Gastroesophageal sphincter (tissue), 3 donors: ENCODE measurements around the gene FRMD3.

ENCODE experiments used
- CTCF ChIP-seq, 4 experiments: fragments of 200-600 bp in 2 of 4; fragments of 450-650 bp in 2 of 4; sonication (generic) in 1 of 4; IDR thresholded peaks; one replicate each; pipeline ENCODE4 v1.5.1; 2017 to 2019; ENCODE audit warnings: antibody characterized with exemption in 4 of 4, mild to moderate bottlenecking in 2 of 4, moderate library complexity in 2 of 4
- EP300 ChIP-seq: sonication (generic); formaldehyde crosslinking; IDR thresholded peaks from one replicate; pipeline ENCODE4 v1.6.1; 2017; ENCODE audit warnings: antibody characterized with exemption, mild to moderate bottlenecking
- POLR2A ChIP-seq, 2 donors: fragments of 450-650 bp; IDR thresholded peaks; one replicate each; pipeline ENCODE4 v1.6.1; 2017; ENCODE audit warnings: antibody characterized with exemption in 2 of 2, mild to moderate bottlenecking in 2 of 2, moderate library complexity in 1 of 2
- POLR2AphosphoS5 ChIP-seq: sonication (generic); formaldehyde crosslinking; IDR thresholded peaks from one replicate; pipeline ENCODE4 v1.6.1; 2017; ENCODE audit warnings: antibody characterized with exemption

GRCh38 chr9:83544002-83544698 lies 5.9 kb upstream of the FRMD3 start:
- TF ChIP-seq CTCF (IDR thresholded peaks at IDR 0.05) (peak; percentile 26 to 69 (median 60)), POLR2A (IDR thresholded peaks at IDR 0.05) (no peak), POLR2AphosphoS5 (no peak), EP300 (no peak)
